Subcutaneous preadipocyte (primary cell): ENCODE results near the gene MS4A1. TPM values are rescaled to one million over a fixed set of nuclear protein-coding genes. Genes with fewer than 3 reads are reported as not detected.

Experiments used
- total RNA-seq: library from RNA; depleted of rRNA; stranded (reverse); fragments of >200 nt; gene quantifications from 2 replicates; pipeline ENCODE4 v1.2.3, GENCODE V29; 2012

MS4A1 gene
- not detected in 2 replicates for total RNA-seq

GRCh38 chr11:60455531-60456042 is at the start of gene MS4A1:
Gene MS4A1, plus strand, starts transcription at chr11:60455847. Its CDS starts 6,528 bp downstream, at chr11:60462375.

DNA sequence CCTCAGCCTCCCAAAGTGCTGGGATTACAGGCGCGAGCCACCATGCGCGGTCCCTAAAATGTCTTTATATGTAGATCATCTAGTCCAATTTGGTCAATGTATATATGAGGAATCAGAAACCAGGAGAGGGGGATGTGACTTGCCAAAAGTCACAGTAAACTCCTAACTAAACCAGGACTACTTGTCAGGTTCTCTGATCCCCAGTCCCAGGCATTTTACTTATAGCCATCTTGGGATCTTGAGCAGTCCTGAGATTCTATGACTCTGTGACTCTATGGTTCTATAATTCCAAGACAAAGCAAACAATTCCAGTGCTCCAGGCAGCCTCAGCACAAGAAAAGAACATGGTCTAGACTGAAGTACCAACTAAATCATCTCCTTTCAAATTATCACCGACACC is 26.4 kb upstream of the MS4A1 start, which contains the start of gene MS4A5:
Gene MS4A5, plus strand, starts transcription at position 301 of the 400 bp plus-strand sequence. CDS start 103 bp downstream, outside the sequence.

DNA sequence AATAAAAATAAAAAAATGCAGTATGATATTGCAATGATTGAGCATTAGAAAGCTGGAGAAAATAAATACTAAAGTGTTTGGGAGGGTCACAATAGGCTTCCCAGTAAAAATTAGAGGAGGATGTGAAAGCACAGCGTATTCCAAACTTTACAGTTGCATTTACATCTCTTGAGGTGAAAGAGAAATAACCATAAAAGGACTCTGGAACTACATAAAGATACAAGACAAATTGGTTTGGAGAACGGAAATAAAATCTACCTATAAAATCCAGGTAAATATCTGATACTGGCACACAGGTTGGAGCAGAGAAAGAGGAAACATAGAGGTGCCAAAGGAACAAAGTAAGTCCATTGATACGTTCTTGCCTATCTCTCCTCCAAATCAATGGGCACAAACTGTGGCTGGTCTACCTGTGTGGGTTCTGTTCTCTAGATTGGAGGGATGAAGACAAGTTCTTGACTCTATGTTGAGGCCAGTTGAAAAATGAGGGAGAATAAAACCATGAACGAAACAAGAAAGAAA is 36.9 kb downstream of the MS4A1 start, which contains the start of gene MS4A12:
Gene MS4A12, plus strand, starts transcription at position 291 of the 522 bp plus-strand sequence. CDS start 4,541 bp downstream, outside the sequence.

GRCh38 chr11:60515144-60515855 is 59.7 kb downstream of the MS4A1 start, which contains the start of gene MS4A13:
Gene MS4A13, plus strand, starts transcription at chr11:60515392. Its CDS starts 2,692 bp downstream, at chr11:60518084.

Other genes starting within 250 kb of the MS4A1 start
- not detected in 2 replicates for gene MS4A4E, start 212.7 kb upstream of the MS4A1 start, total RNA-seq
- gene MS4A4A, start 175.2 kb upstream of the MS4A1 start, total RNA-seq, result not detected in 2 replicates
- gene MS4A6E, start 128.6 kb upstream of the MS4A1 start, total RNA-seq, result not detected in 2 replicates
- not detected in 2 replicates for gene MS4A7, start 77.3 kb upstream of the MS4A1 start, total RNA-seq
- gene MS4A14, start 59.4 kb upstream of the MS4A1 start, total RNA-seq, result not detected in 2 replicates
- not detected in 2 replicates for gene MS4A5, start 26.3 kb upstream of the MS4A1 start, total RNA-seq
- not detected in 2 replicates for gene MS4A12, start 36.9 kb downstream of the MS4A1 start, total RNA-seq
- gene MS4A13, start 59.5 kb downstream of the MS4A1 start, total RNA-seq, result not detected in 2 replicates
- gene MS4A8, start 243.8 kb downstream of the MS4A1 start, total RNA-seq, result not detected in 2 replicates